Neuronal stem cell (in vitro differentiated cells): ENCODE data around the gene CHST3.
A peak's percentile ranks its signal among the peaks of the same experiment; 100 is the strongest.

Experiments
- DNase-seq: peaks from one replicate; pipeline ENCODE4 v3.0.0-alpha.2; 2013; ENCODE audit warnings: low spot score
- H2AFZ ChIP-seq: one replicate; pipeline ENCODE4 v1.6.1; 2013; ENCODE audit warnings: mild to moderate bottlenecking, low read length, inconsistent platforms
- H2AK5ac ChIP-seq: 2 replicates; pipeline ENCODE4 v1.6.1; 2013; ENCODE audit warnings: low read depth, mild to moderate bottlenecking, inconsistent platforms, low read length, moderate library complexity, mixed read lengths
- H2BK120ac ChIP-seq: 2 replicates; pipeline ENCODE4 v1.6.1; 2013; ENCODE audit warnings: low read depth, mild to moderate bottlenecking, inconsistent platforms, low read length, moderate library complexity, mixed read lengths
- H2BK12ac ChIP-seq: one replicate; pipeline ENCODE4 v1.6.1; 2013; ENCODE audit warnings: low read length, inconsistent platforms
- H2BK15ac ChIP-seq: 2 replicates; pipeline ENCODE4 v1.6.1; 2013; ENCODE audit warnings: mild to moderate bottlenecking, low read length, inconsistent platforms, mixed read lengths
- H2BK5ac ChIP-seq: one replicate; pipeline ENCODE4 v1.6.1; 2013; ENCODE audit warnings: inconsistent platforms, mild to moderate bottlenecking, low read length, moderate library complexity
- H3K14ac ChIP-seq: one replicate; pipeline ENCODE4 v1.6.1; 2013; ENCODE audit warnings: low read length, inconsistent platforms
- H3K18ac ChIP-seq: 2 replicates; pipeline ENCODE4 v1.6.1; 2013; ENCODE audit warnings: low read length, inconsistent platforms
- H3K23ac ChIP-seq: 2 replicates; pipeline ENCODE4 v1.6.1; 2013; ENCODE audit warnings: low read depth, mild to moderate bottlenecking, mixed read lengths, low read length, inconsistent platforms; ENCODE audit not compliant: poor library complexity
- H3K27ac ChIP-seq: replicated peaks from 3 replicates; pipeline ENCODE4 v1.5.1; 2013; ENCODE audit warnings: low read length, inconsistent platforms
- H3K27me3 ChIP-seq, 3 experiments: 2 replicates each; pipeline ENCODE4 v1.6.1; 2013; ENCODE audit warnings: low read length in 3 of 3, mild to moderate bottlenecking in 2 of 3, inconsistent platforms in 1 of 3, low read depth in 1 of 3, mixed read lengths in 1 of 3, moderate library complexity in 1 of 3; ENCODE audit not compliant: control insufficient read depth in 3 of 3, insufficient read depth in 3 of 3
- H3K36me3 ChIP-seq, 2 donors: replicated peaks in 1 of 2; 2 replicates each; pipeline ENCODE4 v1.6.1; 2013; ENCODE audit warnings: low read length in 2 of 2; ENCODE audit not compliant: control insufficient read depth in 2 of 2, insufficient read depth in 2 of 2
- H3K4ac ChIP-seq: 2 replicates; pipeline ENCODE4 v1.6.1; 2013; ENCODE audit warnings: inconsistent platforms, mild to moderate bottlenecking, low read length, moderate library complexity
- H3K4me1 ChIP-seq, 2 donors: 1 replicate in 1 of 2; 2 replicates in 1 of 2; pipeline ENCODE4 v1.6.1; 2013; ENCODE audit warnings: low read length in 2 of 2, low read depth in 1 of 2; ENCODE audit not compliant: control insufficient read depth in 2 of 2, insufficient read depth in 1 of 2
- H3K4me2 ChIP-seq: one replicate; pipeline ENCODE4 v1.6.1; 2013; ENCODE audit warnings: mild to moderate bottlenecking, low read length, inconsistent platforms; ENCODE audit not compliant: insufficient read depth, poor library complexity, severe bottlenecking
- H3K4me3 ChIP-seq, 2 donors: 2 replicates each; pipeline ENCODE4 v1.5.1; 2013; ENCODE audit warnings: low read length in 2 of 2, mild to moderate bottlenecking in 2 of 2, inconsistent platforms in 1 of 2, moderate library complexity in 1 of 2
- H3K79me1 ChIP-seq: one replicate; pipeline ENCODE4 v1.6.1; 2013; ENCODE audit warnings: low read depth, mild to moderate bottlenecking, inconsistent platforms, low read length, moderate library complexity
- H3K9ac ChIP-seq: one replicate; pipeline ENCODE4 v1.6.1; 2013; ENCODE audit warnings: mild to moderate bottlenecking, low read depth, low read length, inconsistent platforms; ENCODE audit not compliant: poor library complexity
- H3K9me3 ChIP-seq, 2 donors: replicated peaks in 1 of 2; 2 replicates each; pipeline versions ENCODE3 to v1.6.1; 2013; ENCODE audit warnings: low read length in 2 of 2, mild to moderate bottlenecking in 2 of 2, inconsistent platforms in 1 of 2, low read depth in 1 of 2, mixed read lengths in 1 of 2, moderate library complexity in 1 of 2; ENCODE audit not compliant: control insufficient read depth in 2 of 2, insufficient read depth in 1 of 2
- H4K8ac ChIP-seq: one replicate; pipeline ENCODE4 v1.6.1; 2013; ENCODE audit warnings: low read depth, mild to moderate bottlenecking, inconsistent platforms, low read length, moderate library complexity
- H4K91ac ChIP-seq: one replicate; pipeline ENCODE4 v1.6.1; 2013; ENCODE audit warnings: low read length, low read depth, mild to moderate bottlenecking, inconsistent platforms; ENCODE audit not compliant: poor library complexity
- WGBS, 2 donors: extraction: QIAGEN DNeasy Blood & Tissue Kit; methylation state at CpG; one replicate each; pipeline ENCODE4 v1.1.7; 2013; ENCODE audit warnings: missing lambda C conversion rate in 2 of 2, mixed read lengths in 1 of 2; ENCODE audit not compliant: insufficient read length in 2 of 2, insufficient replicate concordance in 1 of 2; ENCODE audit errors: extremely low coverage in 2 of 2; 5-methylcytosine and 5-hydroxymethylcytosine counted together

Gene CHST3

GRCh38 chr10:72059843-72060822, 95.9 kb downstream of the CHST3 start:
- Histone ChIP-seq H3K36me3 (no peaks in the 10 kb centered on the region), H3K18ac (peak overlapping the region; percentile 35), H3K14ac (no peak overlapping the region), H2AFZ (peak overlapping the region; percentile 49), H3K9me3 (no peaks in the 10 kb centered on the region), H4K91ac (no peak overlapping the region), H3K9ac (no peak overlapping the region), H3K4ac (peak overlapping the region; percentile 55), H2BK15ac (no peak overlapping the region), H3K4me3 (no peak overlapping the region), H2BK12ac (peak overlapping the region; percentile 63), H3K79me1 (no peaks in the 10 kb centered on the region), H4K8ac (no peak overlapping the region), H3K27ac (no peak overlapping the region), H2AK5ac (peak overlapping the region; percentile 24), H3K23ac (peak overlapping the region; percentile 6), H2BK120ac (peak overlapping the region; percentile 92), H3K27me3 (no peaks in the 10 kb centered on the region), H3K4me1 (peaks cover 0 to 5% of the 10 kb centered on the region in 2 donors), H3K4me2 (no peak overlapping the region), H2BK5ac (no peak overlapping the region)
- DNase-seq, result no peak
- WGBS, 2 donors, result no CpG with 5 or more reads among the region's 19 CpGs

GRCh38 chr10:72061491-72061890, 97.3 kb downstream of the CHST3 start:
- no peaks in the 10 kb centered on the region for H3K36me3 ChIP-seq
- peak overlapping the region; percentile 62 for H2BK5ac ChIP-seq
- no peak overlapping the region for H3K14ac ChIP-seq
- peaks cover 0 to 3% of the 10 kb centered on the region in 2 donors for H3K4me1 ChIP-seq
- no peak overlapping the region for H2AFZ ChIP-seq
- no peak overlapping the region for H4K91ac ChIP-seq
- no peak overlapping the region for H3K4me2 ChIP-seq
- H2BK120ac ChIP-seq, result no peak overlapping the region
- peak overlapping the region; percentile 84 for H3K18ac ChIP-seq
- H3K27me3 ChIP-seq, result no peaks in the 10 kb centered on the region
- H3K23ac ChIP-seq, result peak overlapping the region; percentile 14
- H3K4ac ChIP-seq, result no peak overlapping the region
- peak overlapping the region; percentile 98 for H2AK5ac ChIP-seq
- peak overlapping the region; percentile 68 for H2BK15ac ChIP-seq
- H3K9me3 ChIP-seq, result no peaks in the 10 kb centered on the region
- WGBS, 2 donors, result no CpG with 5 or more reads among the region's 5 CpGs
- no peak overlapping the region for H4K8ac ChIP-seq
- H3K79me1 ChIP-seq, result no peaks in the 10 kb centered on the region
- no peak for DNase-seq
- peak overlapping the region; percentile 96 for H2BK12ac ChIP-seq
- H3K4me3 ChIP-seq, result no peak overlapping the region
- no peak overlapping the region for H3K27ac ChIP-seq
- no peak overlapping the region for H3K9ac ChIP-seq

GRCh38 chr10:72061930-72062329, 97.7 kb downstream of the CHST3 start:
- H2AFZ ChIP-seq, result no peak overlapping the region
- peak overlapping the region; percentile 62 for H2BK5ac ChIP-seq
- H3K79me1 ChIP-seq, result no peaks in the 10 kb centered on the region
- H3K9me3 ChIP-seq, result no peaks in the 10 kb centered on the region
- no peak overlapping the region for H3K27ac ChIP-seq
- no peak overlapping the region for H3K4me2 ChIP-seq
- peaks cover 0 to 3% of the 10 kb centered on the region in 2 donors for H3K4me1 ChIP-seq
- peak overlapping the region; percentile 84 for H3K18ac ChIP-seq
- H3K4ac ChIP-seq, result no peak overlapping the region
- H2BK120ac ChIP-seq, result no peak overlapping the region
- H3K36me3 ChIP-seq, result no peaks in the 10 kb centered on the region
- WGBS, 2 donors, result no CpG with 5 or more reads among the region's 9 CpGs
- peak overlapping the region; percentile 96 for H2BK12ac ChIP-seq
- H2AK5ac ChIP-seq, result peak overlapping the region; percentile 98
- H3K9ac ChIP-seq, result peak overlapping the region; percentile 34
- DNase-seq, result no peak
- H3K23ac ChIP-seq, result peak overlapping the region; percentile 58
- no peak overlapping the region for H3K14ac ChIP-seq
- peak overlapping the region; percentile 68 for H2BK15ac ChIP-seq
- H3K27me3 ChIP-seq, result no peaks in the 10 kb centered on the region
- no peak overlapping the region for H3K4me3 ChIP-seq
- no peak overlapping the region for H4K8ac ChIP-seq
- no peak overlapping the region for H4K91ac ChIP-seq

- peak overlapping the region; percentile 35 for H2BK5ac ChIP-seq
- no peaks in the 10 kb centered on the region for H3K27me3 ChIP-seq
- H3K9me3 ChIP-seq, result no peaks in the 10 kb centered on the region
- H3K79me1 ChIP-seq, result no peaks in the 10 kb centered on the region
- WGBS, 2 donors, result no CpG with 5 or more reads among the region's 10 CpGs
- H2BK15ac ChIP-seq, result no peak overlapping the region
- peak overlapping the region; percentile 61 for H3K23ac ChIP-seq
- peak overlapping the region; percentile 73 for H3K18ac ChIP-seq
- peaks cover 0 to 3% of the 10 kb centered on the region in 2 donors for H3K4me1 ChIP-seq
- peak overlapping the region; percentile 69 for H2AK5ac ChIP-seq
- no peak overlapping the region for H3K14ac ChIP-seq
- H3K27ac ChIP-seq, result no peak overlapping the region
- no peak overlapping the region for H2AFZ ChIP-seq
- no peak overlapping the region for H2BK12ac ChIP-seq
- H3K4me3 ChIP-seq, result no peak overlapping the region
- DNase-seq, result no peak
- peak overlapping the region; percentile 86 for H4K8ac ChIP-seq
- H4K91ac ChIP-seq, result no peak overlapping the region
- H3K36me3 ChIP-seq, result no peaks in the 10 kb centered on the region
- H3K9ac ChIP-seq, result peak overlapping the region; percentile 72
- H3K4me2 ChIP-seq, result no peak overlapping the region
- no peak overlapping the region for H3K4ac ChIP-seq
- no peak overlapping the region for H2BK120ac ChIP-seq
Measured at GRCh38 chr10:72062382-72062781, 98.2 kb downstream of the CHST3 start.
